GM20000 (cell line): ENCODE results near the gene WWTR1.
A peak's percentile ranks its signal among the peaks of the same experiment; 100 is the strongest.

Experiments used
- DNase-seq: peaks from one replicate; pipeline ENCODE4 v3.0.0; 2012; ENCODE audit warnings: low spot score
- CTCF ChIP-seq: IDR thresholded peaks from 2 replicates; pipeline ENCODE4 v1.5.1; 2012; ENCODE audit warnings: mild to moderate bottlenecking, control low read depth; ENCODE audit errors: extremely low read depth, missing control alignments

The WWTR1 gene

GRCh38 chr3:149515249-149515648, 142.6 kb downstream of the WWTR1 start:
- TF ChIP-seq CTCF = no peak
- no peak for DNase-seq

GRCh38 chr3:149514471-149514870, 143.4 kb downstream of the WWTR1 start:
- TF ChIP-seq CTCF = no peak
- no peak for DNase-seq

GRCh38 chr3:149512073-149512782, 145.6 kb downstream of the WWTR1 start:
- DNase-seq = peak; percentile 71
- TF ChIP-seq CTCF = peak; percentile 88

- DNase-seq = no peak
- no peak for TF ChIP-seq CTCF
These were observed 146.7 kb downstream of the WWTR1 start for GRCh38 chr3:149511040-149511626.

GRCh38 chr3:149510480-149510879, 147.3 kb downstream of the WWTR1 start:
- DNase-seq = no peak
- no peak for TF ChIP-seq CTCF

GRCh38 chr3:149509526-149509925, 148.3 kb downstream of the WWTR1 start:
- no peak for TF ChIP-seq CTCF
- DNase-seq = no peak

- no peak for DNase-seq
- no peak for TF ChIP-seq CTCF
These were observed 150.1 kb downstream of the WWTR1 start for GRCh38 chr3:149507491-149508324.
